GM03348 (cell line): Measurements from ENCODE around the gene CEP57.

Experiments used
- DNase-seq: peaks from one replicate; pipeline ENCODE4 v3.0.0; 2012; ENCODE audit warnings: low spot score

The CEP57 gene

DNA sequence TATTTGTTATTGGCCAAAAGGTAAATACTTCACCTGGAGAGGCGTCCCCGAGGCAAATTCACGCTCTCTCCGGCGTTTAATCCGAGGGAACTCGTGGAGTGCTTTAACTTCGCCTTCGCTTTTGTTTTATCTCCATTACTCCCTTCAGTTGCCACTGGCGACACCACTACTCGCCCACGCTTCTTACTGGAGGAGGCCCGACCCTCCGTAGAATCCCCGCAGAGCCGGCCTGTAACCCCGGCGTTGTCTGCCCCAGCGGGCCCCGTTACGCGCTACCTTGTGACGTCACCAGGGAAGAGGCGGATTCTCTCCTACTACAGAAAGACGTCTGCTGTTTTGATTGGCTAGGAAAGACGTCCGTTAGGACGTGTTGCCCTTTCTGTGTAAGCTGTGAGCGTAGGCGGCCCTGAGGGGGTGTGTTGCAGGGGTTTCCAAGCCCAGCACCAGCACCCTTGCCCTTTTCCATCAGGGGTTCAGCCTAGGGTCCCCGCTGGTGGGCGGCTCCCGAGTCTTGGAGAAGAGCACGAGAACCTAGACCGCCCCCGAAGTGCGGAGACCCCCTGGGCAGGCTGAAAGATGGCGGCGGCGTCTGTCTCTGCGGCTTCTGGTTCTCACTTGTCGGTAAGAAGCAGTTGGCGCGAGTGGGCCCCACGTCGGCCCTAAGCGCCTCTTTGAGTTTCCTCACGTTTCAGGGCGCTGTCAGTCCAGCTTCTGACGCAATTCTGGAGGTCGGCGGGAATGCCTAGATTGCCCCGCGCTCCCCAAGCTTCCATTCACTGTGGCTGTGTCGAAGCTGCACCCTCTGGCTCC lies at the start of gene CEP57:
Gene CEP57, plus strand, starts transcription at position 376 of the 810 bp plus-strand sequence. Its CDS starts 201 bp downstream, at position 577.
- peak; percentile 96 for DNase-seq

DNA sequence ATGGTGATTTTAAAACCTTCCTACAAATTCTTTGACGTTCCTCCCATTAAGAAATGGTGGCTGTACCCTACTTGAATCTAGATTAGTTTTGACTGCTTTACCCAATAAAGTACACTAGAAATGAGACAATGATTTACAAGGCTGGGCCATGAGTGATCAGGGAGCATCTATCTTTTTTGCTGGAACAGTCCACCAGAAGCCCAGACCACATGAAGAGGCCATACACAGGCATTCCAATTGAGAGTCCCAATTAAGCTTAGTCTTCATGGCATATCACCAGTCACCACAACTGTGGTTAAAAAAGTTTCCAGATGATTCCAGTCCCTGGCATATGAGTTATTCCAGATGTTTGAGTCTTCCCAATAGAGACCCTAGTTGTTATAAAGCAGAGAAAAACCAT lies 40.2 kb upstream of the CEP57 start:
- DNase-seq: no peak

DNA sequence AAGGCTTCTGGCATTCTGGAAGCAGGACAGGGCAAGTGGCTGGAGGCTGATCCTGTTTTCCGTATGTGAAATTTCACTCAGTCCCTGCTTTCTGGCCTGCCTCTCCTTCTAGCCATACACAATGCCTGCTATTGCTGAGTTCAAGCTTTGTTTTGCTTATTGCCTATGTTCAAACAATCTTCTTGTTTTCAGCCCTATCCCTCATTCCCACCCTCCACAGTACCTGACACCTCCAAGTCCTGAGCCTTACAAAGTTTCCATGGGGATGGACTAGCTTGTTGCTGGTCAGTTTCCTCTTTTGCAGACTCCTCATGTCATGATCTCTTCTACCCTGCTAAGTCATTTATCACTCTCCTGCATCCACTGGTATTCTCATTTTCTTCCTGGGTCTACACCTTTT lies 38.8 kb upstream of the CEP57 start:
- no peak for DNase-seq

- no peak for DNase-seq
Observed at GRCh38 chr11:95760941-95761340, 29.4 kb upstream of the CEP57 start.

GRCh38 chr11:95762534-95762933 lies 27.8 kb upstream of the CEP57 start:
- no peak for DNase-seq

GRCh38 chr11:95764267-95764898 lies 25.9 kb upstream of the CEP57 start:
- peak; percentile 70 for DNase-seq

DNA sequence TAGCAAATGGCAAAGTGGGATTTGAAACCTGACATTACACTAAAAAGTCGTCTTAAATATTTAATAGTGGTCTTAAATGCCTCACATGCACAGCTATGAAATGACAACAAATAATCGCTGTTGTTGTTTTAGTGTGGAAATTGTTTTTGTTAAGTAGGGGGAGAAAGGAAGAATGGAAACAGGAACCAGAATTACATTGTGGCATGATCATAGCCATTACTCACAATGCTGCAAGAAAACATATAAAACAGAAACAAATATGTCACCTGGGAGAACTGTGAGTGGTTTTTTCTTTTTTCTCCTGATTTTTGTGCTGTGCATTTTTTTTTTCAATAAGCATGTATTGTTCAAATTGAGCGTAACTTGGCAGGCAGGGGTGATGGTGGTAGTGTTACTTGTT lies 23.6 kb upstream of the CEP57 start:
- no peak for DNase-seq

- peak; percentile 50 for DNase-seq
Observed at GRCh38 chr11:95767498-95767897, 22.8 kb upstream of the CEP57 start.

- DNase-seq: no peak
Observed at GRCh38 chr11:95768521-95768920, 21.8 kb upstream of the CEP57 start.

DNA sequence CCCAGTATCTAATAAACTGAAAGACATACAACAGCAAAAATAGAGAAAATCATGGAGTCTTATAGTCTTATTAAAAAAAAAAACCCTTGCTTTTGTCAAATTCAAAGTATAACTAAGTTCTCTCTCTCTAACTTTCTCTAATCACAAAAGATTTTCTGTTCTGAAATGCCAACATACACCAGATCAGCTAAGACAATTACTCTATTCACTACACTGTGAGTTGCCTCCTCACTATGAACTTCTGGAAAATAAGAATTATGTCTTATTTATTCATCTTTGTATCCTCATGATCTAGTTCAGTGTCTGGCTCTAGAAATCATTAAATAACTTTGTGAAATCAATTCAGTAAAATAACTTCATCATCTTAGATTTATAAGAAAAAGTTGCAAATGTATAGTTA lies 13.4 kb upstream of the CEP57 start:
- DNase-seq: no peak

DNA sequence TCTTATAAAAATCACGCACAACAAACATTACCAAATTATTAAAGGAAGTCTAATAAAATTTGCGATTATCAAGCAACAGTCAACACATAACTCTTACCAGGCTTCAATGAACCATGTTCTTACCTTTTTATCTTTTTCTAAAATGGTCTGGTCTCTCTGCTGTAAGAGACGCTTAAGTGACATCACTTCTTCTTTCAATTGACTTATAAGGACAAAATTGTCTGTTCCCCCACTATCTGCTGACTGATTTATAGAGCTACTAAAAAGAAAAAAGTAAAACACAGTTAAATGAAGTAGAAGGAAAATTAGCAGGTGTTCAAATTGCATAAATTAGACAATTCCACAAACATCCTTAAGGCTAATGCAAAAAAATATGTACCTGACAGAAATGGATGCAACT lies 11.6 kb upstream of the CEP57 start:
- DNase-seq: no peak

DNA sequence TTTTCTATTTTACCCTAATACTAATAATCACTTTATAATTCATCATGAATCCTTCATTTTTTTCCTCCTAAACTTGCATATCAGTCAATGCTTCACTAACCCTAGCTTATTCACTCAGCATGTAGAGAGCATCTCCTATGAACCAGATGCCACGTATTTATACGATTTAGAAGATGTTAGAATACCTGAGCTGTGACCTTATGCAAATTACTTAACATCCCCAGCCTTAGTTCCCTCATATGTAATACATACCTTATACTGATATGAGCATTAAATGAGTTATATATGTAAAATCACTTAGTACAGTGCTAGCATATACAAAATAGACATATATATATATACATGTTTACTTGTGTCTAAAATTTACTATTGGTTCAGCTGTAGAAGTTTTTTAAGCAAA lies 9.8 kb upstream of the CEP57 start:
- no peak for DNase-seq

DNA sequence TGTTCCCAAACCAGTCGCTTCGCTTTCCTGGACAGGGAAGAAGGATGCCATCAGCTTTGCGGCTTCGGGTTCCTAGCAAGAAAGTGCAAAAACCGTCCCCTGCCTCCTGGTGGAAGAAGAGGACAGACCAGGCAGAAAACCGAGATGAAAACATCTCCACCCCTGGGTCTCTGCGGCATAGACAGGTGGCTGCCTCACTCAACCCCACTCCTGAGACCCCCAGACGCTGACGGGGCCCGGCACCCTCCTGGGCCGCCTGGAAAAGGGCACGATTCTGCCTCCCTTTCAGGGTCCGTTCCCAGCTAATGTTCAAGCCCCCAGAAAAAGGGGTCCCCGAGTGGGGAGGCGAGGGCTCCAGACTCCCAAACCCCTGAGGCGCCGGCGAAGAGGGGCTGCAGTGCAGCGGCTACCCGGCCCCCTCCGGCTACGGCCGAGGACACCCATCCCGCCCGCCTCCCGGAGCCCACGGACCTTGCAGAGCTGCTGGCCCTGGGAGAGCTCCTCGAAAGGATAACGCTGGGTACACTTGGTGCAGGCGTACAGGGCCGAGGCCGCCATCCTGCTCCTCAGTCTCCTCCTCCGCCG lies 1.3 kb upstream of the CEP57 start:
- peak; percentile 56 for DNase-seq

- DNase-seq: peak; percentile 97
Observed at GRCh38 chr11:95789506-95790122, 684 bp upstream of the CEP57 start, which contains the start of gene FAM76B. Gene FAM76B (minus strand): TSS chr11:95789782. CDS start chr11:95789478, 304 bp downstream.

GRCh38 chr11:95790933-95791708 lies 823 bp downstream of the CEP57 start:
- DNase-seq: peak; percentile 43

GRCh38 chr11:95791709-95792033 lies 1.4 kb downstream of the CEP57 start:
- no peak for DNase-seq

- no peak for DNase-seq
Observed at GRCh38 chr11:95792200-95792599, 1.9 kb downstream of the CEP57 start.

DNA sequence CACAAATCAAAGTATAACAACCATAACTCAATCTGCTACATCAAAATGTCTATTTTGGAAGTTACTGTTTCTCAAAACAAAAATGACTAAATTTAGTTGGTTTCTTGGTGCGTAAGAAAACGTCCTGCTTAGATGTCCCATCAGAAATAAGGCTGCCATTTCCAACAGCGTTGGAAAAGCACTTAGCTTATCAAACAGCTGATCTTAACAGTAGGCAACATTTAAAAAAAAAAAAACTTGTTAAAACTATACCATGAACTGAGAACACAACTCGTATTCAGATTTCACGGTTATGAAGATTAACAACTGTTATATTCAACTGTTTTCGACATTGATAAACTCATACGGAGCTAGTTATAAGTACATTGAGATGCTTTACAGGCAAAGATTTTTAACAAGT lies 2.4 kb downstream of the CEP57 start:
- no peak for DNase-seq

- peak; percentile 5 for DNase-seq
Observed at GRCh38 chr11:95793116-95793515, 2.8 kb downstream of the CEP57 start.

DNA sequence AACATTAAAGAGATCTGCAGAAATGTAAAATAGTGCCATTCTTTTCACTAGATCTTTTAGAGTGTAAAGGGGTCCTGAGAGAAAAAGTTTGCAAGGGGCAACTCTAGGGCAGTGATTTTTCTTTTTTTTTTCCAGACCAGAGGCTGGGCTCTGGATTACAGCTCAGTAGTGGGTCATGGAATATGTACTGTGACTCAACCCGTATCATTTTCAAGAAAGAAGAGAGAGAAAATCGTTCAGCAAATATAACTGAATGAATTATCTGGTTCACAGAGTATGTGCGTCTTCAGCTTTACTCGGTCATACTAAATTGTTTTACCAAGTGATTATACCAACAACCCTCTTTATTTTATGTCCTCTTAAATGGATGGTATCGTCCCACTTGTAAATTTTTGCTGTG lies 3.8 kb downstream of the CEP57 start:
- DNase-seq: no peak

- DNase-seq: no peak
Observed at GRCh38 chr11:95795627-95796295, 5.5 kb downstream of the CEP57 start.

- DNase-seq: no peak
Observed at GRCh38 chr11:95796501-95796900, 6.2 kb downstream of the CEP57 start.
